Progenitor cell of endocrine pancreas (in vitro differentiated cells): Measurements from ENCODE around the gene CEP20. TPM values are rescaled to one million over a fixed set of nuclear protein-coding genes. Genes with fewer than 3 reads are reported as not detected.

ENCODE experiments used
- DNase-seq: peaks from one replicate; pipeline ENCODE4 v3.0.0; 2021; ENCODE audit warnings: low spot score; ENCODE audit not compliant: unreplicated experiment
- H3K27ac Mint-ChIP-seq: 2 replicates; pipeline ENCODE4 v1.8.0; 2021; ENCODE audit warnings: mild to moderate bottlenecking, moderate library complexity, mixed read lengths
- H3K27me3 Mint-ChIP-seq: 2 replicates; pipeline ENCODE4 v1.8.0; 2021; ENCODE audit warnings: mixed read lengths
- H3K36me3 Mint-ChIP-seq: 2 replicates; pipeline ENCODE4 v1.8.0; 2022; ENCODE audit warnings: mixed read lengths; ENCODE audit not compliant: insufficient read depth
- H3K4me1 Mint-ChIP-seq: 2 replicates; pipeline ENCODE4 v1.8.0; 2021; ENCODE audit warnings: low read depth, mixed read lengths
- H3K4me3 Mint-ChIP-seq: 2 replicates; pipeline ENCODE4 v1.8.0; 2021; ENCODE audit warnings: low read depth, mild to moderate bottlenecking, moderate library complexity, mixed read lengths
- H3K9me3 Mint-ChIP-seq: 2 replicates; pipeline ENCODE4 v1.8.0; 2021; ENCODE audit warnings: low read depth, mixed read lengths
- total RNA-seq: library from RNA; stranded (reverse); gene quantifications from 2 replicates; pipeline ENCODE4 v1.2.1, GENCODE V29; 2021
- TF ChIP-seq, protein P1 (sequence below): fragments of 200-600 bp; sonication (generic); IDR thresholded peaks from one replicate; pipeline ENCODE4 v1.5.0; 2021; ENCODE audit warnings: antibody characterized with exemption, mild to moderate bottlenecking; ENCODE audit not compliant: unreplicated experiment

The CEP20 gene
- total RNA-seq, 1 donor from 2014 or later: 23.8 TPM

DNA sequence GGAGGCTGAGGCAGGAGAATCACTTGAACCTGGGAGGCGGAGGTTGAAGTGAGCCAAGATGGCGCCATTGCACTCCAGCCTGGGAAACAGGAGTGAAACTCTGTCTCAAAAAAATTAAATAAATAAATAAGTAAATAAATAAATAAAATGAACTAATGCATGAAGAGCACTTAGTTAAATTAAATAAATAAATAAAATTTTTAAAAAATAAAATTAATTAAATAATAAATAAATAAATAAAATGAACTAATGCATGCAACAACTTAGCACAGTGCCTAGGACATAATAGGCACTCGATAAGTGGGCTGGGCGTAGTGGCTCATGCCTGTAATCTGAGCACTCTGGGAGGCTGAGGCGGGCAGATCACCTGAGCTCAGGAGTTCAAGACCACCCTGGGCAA is 15.6 kb upstream of the CEP20 start:
- no peak overlapping the region for H3K4me3 Mint-ChIP-seq
- H3K36me3 Mint-ChIP-seq: no peaks in the 10 kb centered on the region
- no peak for DNase-seq
- peaks cover 2% of the 10 kb centered on the region for H3K4me1 Mint-ChIP-seq
- TF ChIP-seq, protein P1, sequence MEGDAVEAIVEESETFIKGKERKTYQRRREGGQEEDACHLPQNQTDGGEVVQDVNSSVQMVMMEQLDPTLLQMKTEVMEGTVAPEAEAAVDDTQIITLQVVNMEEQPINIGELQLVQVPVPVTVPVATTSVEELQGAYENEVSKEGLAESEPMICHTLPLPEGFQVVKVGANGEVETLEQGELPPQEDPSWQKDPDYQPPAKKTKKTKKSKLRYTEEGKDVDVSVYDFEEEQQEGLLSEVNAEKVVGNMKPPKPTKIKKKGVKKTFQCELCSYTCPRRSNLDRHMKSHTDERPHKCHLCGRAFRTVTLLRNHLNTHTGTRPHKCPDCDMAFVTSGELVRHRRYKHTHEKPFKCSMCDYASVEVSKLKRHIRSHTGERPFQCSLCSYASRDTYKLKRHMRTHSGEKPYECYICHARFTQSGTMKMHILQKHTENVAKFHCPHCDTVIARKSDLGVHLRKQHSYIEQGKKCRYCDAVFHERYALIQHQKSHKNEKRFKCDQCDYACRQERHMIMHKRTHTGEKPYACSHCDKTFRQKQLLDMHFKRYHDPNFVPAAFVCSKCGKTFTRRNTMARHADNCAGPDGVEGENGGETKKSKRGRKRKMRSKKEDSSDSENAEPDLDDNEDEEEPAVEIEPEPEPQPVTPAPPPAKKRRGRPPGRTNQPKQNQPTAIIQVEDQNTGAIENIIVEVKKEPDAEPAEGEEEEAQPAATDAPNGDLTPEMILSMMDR: no peak
- no peaks in the 10 kb centered on the region for H3K27me3 Mint-ChIP-seq
- no peak overlapping the region for H3K27ac Mint-ChIP-seq
- H3K9me3 Mint-ChIP-seq: no peaks in the 10 kb centered on the region

DNA sequence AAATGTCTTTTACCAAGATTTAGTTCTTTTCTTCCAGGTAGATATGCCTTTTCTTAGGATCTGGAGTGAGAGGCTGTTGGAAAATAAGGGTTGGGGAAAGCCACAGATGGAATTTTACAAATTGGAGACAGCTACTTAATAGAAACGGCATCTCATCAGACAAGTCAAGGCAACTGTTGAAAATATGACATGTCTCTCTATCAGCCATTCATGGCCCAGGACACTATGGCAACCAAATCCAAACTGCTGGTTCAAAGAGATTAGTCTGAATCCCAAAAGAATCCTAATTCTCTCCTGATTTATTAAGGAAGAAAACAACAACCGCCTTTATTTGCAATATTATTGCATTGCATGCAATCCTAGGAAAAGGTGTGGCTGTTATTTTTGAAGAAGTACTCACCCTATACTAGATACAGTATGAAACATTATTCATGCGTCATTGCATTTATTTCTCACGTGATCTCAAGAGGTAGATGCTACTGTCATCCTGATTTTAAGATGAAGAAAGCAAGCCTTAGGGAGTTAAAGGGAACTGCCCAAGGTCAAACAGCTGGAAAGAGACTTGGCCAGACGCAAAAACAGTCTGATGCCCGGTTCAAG is 12.6 kb upstream of the CEP20 start:
- no peak for DNase-seq
- Mint-ChIP-seq H3K36me3 (no peaks in the 10 kb centered on the region), H3K4me3 (no peak overlapping the region), H3K4me1 (peaks cover 2% of the 10 kb centered on the region), H3K27me3 (no peaks in the 10 kb centered on the region), H3K9me3 (no peaks in the 10 kb centered on the region), H3K27ac (no peak overlapping the region)
- TF ChIP-seq, protein P1: no peak

DNA sequence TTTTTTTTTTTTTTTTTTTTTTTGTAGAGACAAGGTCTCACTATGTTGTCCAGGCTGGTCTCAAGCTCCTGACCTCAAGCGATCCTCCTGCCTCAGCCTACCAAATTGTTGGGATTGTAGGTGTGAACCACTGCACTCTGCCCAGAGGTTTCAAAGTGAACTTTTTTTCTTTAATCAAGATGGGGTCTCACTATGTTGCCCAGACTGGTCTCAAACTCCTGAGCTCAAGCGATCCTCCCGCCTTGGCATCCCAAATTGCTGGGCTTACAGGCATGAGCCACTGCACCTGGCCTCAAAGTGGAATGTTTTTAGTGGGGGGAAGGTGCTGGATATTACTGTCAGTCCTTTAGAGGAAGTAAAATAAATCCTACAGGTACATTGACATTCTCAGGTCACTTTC is 12.0 kb upstream of the CEP20 start:
- Mint-ChIP-seq H3K9me3 (no peaks in the 10 kb centered on the region), H3K27ac (no peak overlapping the region), H3K27me3 (no peaks in the 10 kb centered on the region), H3K4me3 (no peak overlapping the region), H3K36me3 (no peaks in the 10 kb centered on the region), H3K4me1 (peaks cover 2% of the 10 kb centered on the region)
- no peak for DNase-seq
- TF ChIP-seq, protein P1: no peak

GRCh38 chr16:15899538-15900100 is 11.2 kb upstream of the CEP20 start:
- H3K27ac Mint-ChIP-seq: no peak overlapping the region
- no peaks in the 10 kb centered on the region for H3K9me3 Mint-ChIP-seq
- TF ChIP-seq, protein P1: no peak
- no peaks in the 10 kb centered on the region for H3K27me3 Mint-ChIP-seq
- peaks cover 2% of the 10 kb centered on the region for H3K4me1 Mint-ChIP-seq
- H3K36me3 Mint-ChIP-seq: no peaks in the 10 kb centered on the region
- DNase-seq: no peak
- H3K4me3 Mint-ChIP-seq: no peak overlapping the region

GRCh38 chr16:15898654-15899053 is 10.3 kb upstream of the CEP20 start:
- Mint-ChIP-seq H3K4me3 (no peak overlapping the region), H3K9me3 (no peaks in the 10 kb centered on the region), H3K27me3 (no peaks in the 10 kb centered on the region), H3K4me1 (peaks cover 2% of the 10 kb centered on the region), H3K27ac (no peak overlapping the region), H3K36me3 (no peaks in the 10 kb centered on the region)
- TF ChIP-seq, protein P1: no peak
- no peak for DNase-seq
